Erythroblast (primary cell): ENCODE results near the gene JAZF1.

Experiments
- GATA1 ChIP-seq: IDR thresholded peaks from 2 replicates; pipeline ENCODE4 v1.6.1; 2011; ENCODE audit warnings: low read depth, mild to moderate bottlenecking, control low read depth, low read length, moderate library complexity
- POLR2A ChIP-seq: IDR thresholded peaks from 2 replicates; pipeline ENCODE4 v1.6.1; 2011; ENCODE audit warnings: mild to moderate bottlenecking, low read length

GRCh38 chr7:27784399-27785053 lies 396.1 kb downstream of the JAZF1 start:
- TF ChIP-seq POLR2A: no peak
- no peak for TF ChIP-seq GATA1
